ENCODE measurements around the gene KPNA1.

DNA sequence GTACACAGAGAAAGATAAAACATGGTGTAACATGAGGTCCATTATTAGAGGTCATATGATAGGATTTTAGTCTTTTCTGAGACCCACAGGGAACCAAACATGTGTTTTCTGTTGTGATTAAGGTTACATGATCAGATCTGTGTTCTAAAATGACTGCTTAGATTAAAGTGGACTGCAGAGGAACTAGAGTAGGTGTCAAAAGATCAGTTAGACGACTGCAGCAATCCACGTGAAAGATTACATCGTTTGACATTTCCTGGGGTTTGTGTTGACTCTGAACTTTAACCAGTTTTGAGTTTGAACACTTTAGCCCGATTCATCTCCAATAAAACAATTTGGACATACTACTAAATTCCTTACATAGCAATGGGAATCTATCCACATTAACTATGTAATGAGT lies 136.8 kb downstream of the KPNA1 start:
- TF ChIP-seq POLR2A (IDR thresholded peaks at IDR 0.05) (no peak), POLR2AphosphoS5 (IDR thresholded peaks at IDR 0.05) (no peak), EP300 (IDR thresholded peaks at IDR 0.05) (no peak)
- TF ChIP-seq, protein P1, sequence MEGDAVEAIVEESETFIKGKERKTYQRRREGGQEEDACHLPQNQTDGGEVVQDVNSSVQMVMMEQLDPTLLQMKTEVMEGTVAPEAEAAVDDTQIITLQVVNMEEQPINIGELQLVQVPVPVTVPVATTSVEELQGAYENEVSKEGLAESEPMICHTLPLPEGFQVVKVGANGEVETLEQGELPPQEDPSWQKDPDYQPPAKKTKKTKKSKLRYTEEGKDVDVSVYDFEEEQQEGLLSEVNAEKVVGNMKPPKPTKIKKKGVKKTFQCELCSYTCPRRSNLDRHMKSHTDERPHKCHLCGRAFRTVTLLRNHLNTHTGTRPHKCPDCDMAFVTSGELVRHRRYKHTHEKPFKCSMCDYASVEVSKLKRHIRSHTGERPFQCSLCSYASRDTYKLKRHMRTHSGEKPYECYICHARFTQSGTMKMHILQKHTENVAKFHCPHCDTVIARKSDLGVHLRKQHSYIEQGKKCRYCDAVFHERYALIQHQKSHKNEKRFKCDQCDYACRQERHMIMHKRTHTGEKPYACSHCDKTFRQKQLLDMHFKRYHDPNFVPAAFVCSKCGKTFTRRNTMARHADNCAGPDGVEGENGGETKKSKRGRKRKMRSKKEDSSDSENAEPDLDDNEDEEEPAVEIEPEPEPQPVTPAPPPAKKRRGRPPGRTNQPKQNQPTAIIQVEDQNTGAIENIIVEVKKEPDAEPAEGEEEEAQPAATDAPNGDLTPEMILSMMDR (IDR thresholded peaks at IDR 0.05): no peak
